ENCODE results near the gene WDR7. TPM values are rescaled to one million over a fixed set of nuclear protein-coding genes. Genes with fewer than 3 reads are reported as not detected.

WDR7 gene
- total and polyA plus RNA-seq, 7 donors: 3.7 to 45.3 (median 28.5) TPM

GRCh38 chr18:56662902-56663301, 11.7 kb downstream of the WDR7 start:
- Histone ChIP-seq H3K27me3 (no peaks in the 10 kb centered on the region), H3K4me3 (no peak overlapping the region), H3K9me3 (no peaks in the 10 kb centered on the region), H3K4me1 (peaks cover 0 to 2% (median 0%) of the 10 kb centered on the region in 4 donors), H3K36me3 (no peaks in the 10 kb centered on the region), H3K27ac (no peak overlapping the region)
- intact Hi-C loops (cut with DNase I): no loop called here
- 22 to 77% methylated on average over 2 of the region's 2 CpGs for WGBS, 2 donors
- no peak for DNase-seq
- TF ChIP-seq POLR2AphosphoS5 (IDR thresholded peaks at IDR 0.05) (no peak), CTCF (IDR thresholded peaks at IDR 0.05) (no peak)

GRCh38 chr18:56672391-56672790, 21.2 kb downstream of the WDR7 start:
- H3K27ac ChIP-seq: no peak overlapping the region
- TF ChIP-seq EP300 (IDR thresholded peaks at IDR 0.05) (no peak), POLR2A (IDR thresholded peaks at IDR 0.05) (no peak), POLR2AphosphoS5 (IDR thresholded peaks at IDR 0.05) (no peak), CTCF (IDR thresholded peaks at IDR 0.05) (no peak)
- H3K27me3 ChIP-seq: no peaks in the 10 kb centered on the region
- H3K4me3 ChIP-seq: no peak overlapping the region
- H3K36me3 ChIP-seq: no peaks in the 10 kb centered on the region
- DNase-seq: no peak
- intact Hi-C loops (cut with DNase I): no loop called here
- H3K9me3 ChIP-seq: no peaks in the 10 kb centered on the region
- peaks cover 0 to 8% (median 8%) of the 10 kb centered on the region in 4 donors for H3K4me1 ChIP-seq
- WGBS, 2 donors: 81 to 84% methylated on average over 8 of the region's 8 CpGs

DNA sequence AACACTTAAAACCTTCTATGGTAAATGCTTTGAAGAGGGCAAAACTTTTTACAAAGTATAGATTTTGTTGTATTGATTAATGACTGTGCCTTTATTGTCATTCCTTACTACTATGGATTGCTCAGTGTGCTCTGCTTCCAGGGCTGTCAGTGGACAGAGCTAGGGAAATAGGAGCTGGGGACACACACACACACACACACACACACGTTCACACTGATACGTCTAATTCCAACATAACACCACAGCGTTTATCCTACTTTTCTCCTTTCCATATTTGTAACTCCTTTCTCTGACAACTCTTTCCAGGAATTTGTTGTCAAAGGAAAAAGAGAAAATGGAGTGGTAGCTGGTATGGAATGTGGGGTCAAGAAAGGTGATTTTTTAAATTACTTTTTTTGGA, 21.8 kb downstream of the WDR7 start:
- WGBS, 2 donors: 89 to 91% methylated on average over 3 of the region's 3 CpGs
- H3K4me3 ChIP-seq: no peak overlapping the region
- no peaks in the 10 kb centered on the region for H3K27me3 ChIP-seq
- TF ChIP-seq POLR2A (IDR thresholded peaks at IDR 0.05) (no peak), POLR2AphosphoS5 (IDR thresholded peaks at IDR 0.05) (no peak), EP300 (IDR thresholded peaks at IDR 0.05) (no peak), CTCF (IDR thresholded peaks at IDR 0.05) (no peak)
- peaks cover 0 to 8% (median 8%) of the 10 kb centered on the region in 4 donors for H3K4me1 ChIP-seq
- no peaks in the 10 kb centered on the region for H3K9me3 ChIP-seq
- no peak for DNase-seq
- no peaks in the 10 kb centered on the region for H3K36me3 ChIP-seq
- no peak overlapping the region for H3K27ac ChIP-seq
- intact Hi-C loops (cut with DNase I): no loop called here

- Histone ChIP-seq H3K27ac (no peak overlapping the region), H3K4me1 (peaks cover 0 to 12% (median 8%) of the 10 kb centered on the region in 4 donors), H3K4me3 (no peak overlapping the region), H3K27me3 (no peaks in the 10 kb centered on the region), H3K36me3 (no peaks in the 10 kb centered on the region), H3K9me3 (no peaks in the 10 kb centered on the region)
- TF ChIP-seq POLR2AphosphoS5 (IDR thresholded peaks at IDR 0.05): no peak
- no peak for TF ChIP-seq EP300 (IDR thresholded peaks at IDR 0.05)
- TF ChIP-seq POLR2A (IDR thresholded peaks at IDR 0.05): no peak
- TF ChIP-seq CTCF (IDR thresholded peaks at IDR 0.05): no peak
- WGBS, 2 donors: 71 to 82% methylated on average over 2 of the region's 2 CpGs
- DNase-seq: no peak
- intact Hi-C loops (cut with DNase I): no loop called here
Observed at GRCh38 chr18:56676639-56677038, 25.5 kb downstream of the WDR7 start.

DNA sequence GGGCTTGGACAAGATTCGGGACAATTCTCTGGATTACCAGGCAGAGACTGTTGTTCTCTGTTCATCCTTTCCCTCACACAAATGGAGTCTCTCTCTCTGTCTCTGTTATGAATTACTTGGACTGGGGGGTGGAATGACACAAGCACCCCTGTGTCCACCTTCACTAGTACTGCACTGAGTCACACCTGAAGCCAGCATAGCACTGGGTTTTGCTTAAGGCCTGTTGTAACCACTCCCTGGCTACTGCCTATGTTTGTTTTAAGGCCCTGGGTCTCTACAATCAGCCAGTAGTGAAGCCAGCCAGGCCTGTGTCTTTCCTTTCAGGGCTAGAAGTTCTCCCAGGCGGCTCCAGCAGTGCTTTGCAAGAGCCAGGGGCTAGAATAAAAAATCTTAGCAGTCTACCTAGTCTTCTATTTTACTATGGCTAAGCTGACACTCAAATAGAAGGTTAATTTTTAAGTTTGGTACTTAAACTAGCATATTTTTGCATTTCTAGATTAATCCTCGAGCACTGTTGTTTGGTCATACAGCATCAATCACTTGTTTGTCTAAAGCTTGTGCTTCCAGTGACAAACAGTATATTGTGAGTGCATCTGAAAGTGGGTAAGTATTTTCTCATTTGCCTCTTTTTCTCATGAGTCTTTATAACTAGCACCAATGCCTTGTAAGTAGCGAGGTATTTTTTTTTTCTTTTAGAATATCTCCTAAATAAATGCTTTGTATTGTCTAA, 27.8 kb downstream of the WDR7 start:
- Histone ChIP-seq H3K27me3 (no peaks in the 10 kb centered on the region), H3K36me3 (peaks cover 0 to 7% (median 0%) of the 10 kb centered on the region in 4 donors), H3K27ac (no peak overlapping the region), H3K4me3 (no peak overlapping the region), H3K4me1 (peaks cover 0 to 12% (median 8%) of the 10 kb centered on the region in 4 donors), H3K9me3 (no peaks in the 10 kb centered on the region)
- intact Hi-C loops (cut with DNase I): no loop called here
- 52 to 84% methylated on average over 4 of the region's 4 CpGs for WGBS, 2 donors
- TF ChIP-seq EP300 (IDR thresholded peaks at IDR 0.05): no peak
- TF ChIP-seq CTCF (IDR thresholded peaks at IDR 0.05): no peak
- no peak for TF ChIP-seq POLR2A (IDR thresholded peaks at IDR 0.05)
- no peak for TF ChIP-seq POLR2AphosphoS5 (IDR thresholded peaks at IDR 0.05)
- DNase-seq: no peak
